ENCODE results near the gene DOCK1.
"Not testable (repeated sequence)": the region's sequence is repeated elsewhere in the genome, so short reads cannot be mapped to it uniquely, and the experiment has no call there.

Gene DOCK1

GRCh38 chr10:127303746-127304145 lies 398.5 kb downstream of the DOCK1 start:
- TF ChIP-seq CTCF (conservative IDR thresholded peaks at IDR 0.05; ENCODE audit: low read depth, low read length) = no peak
- no peak for DNase-seq (ENCODE audit: low read depth)
- H3K4me3 ChIP-seq (ENCODE audit: low read depth, low read length) = no peak overlapping the region

GRCh38 chr10:127306479-127306878 lies 401.3 kb downstream of the DOCK1 start:
- no peak for TF ChIP-seq CTCF (conservative IDR thresholded peaks at IDR 0.05; ENCODE audit: low read depth, low read length)
- DNase-seq (ENCODE audit: low read depth) = no peak
- no peak overlapping the region for H3K4me3 ChIP-seq (ENCODE audit: low read depth, low read length)

- no peak for TF ChIP-seq CTCF (conservative IDR thresholded peaks at IDR 0.05; ENCODE audit: low read depth, low read length)
These were observed 402.1 kb downstream of the DOCK1 start for GRCh38 chr10:127307338-127307737.

GRCh38 chr10:127308031-127308430 lies 402.8 kb downstream of the DOCK1 start:
- H3K4me3 ChIP-seq (ENCODE audit: low read depth, low read length) = no peak overlapping the region
- no peak for DNase-seq (ENCODE audit: low read depth)
- no peak for TF ChIP-seq CTCF (conservative IDR thresholded peaks at IDR 0.05; ENCODE audit: low read depth, low read length)

More at GRCh38 chr10:127307338-127307737, 402.1 kb downstream of the DOCK1 start:
- no peak overlapping the region for H3K4me3 ChIP-seq (ENCODE audit: low read depth, low read length)
- no peak for DNase-seq (ENCODE audit: low read depth)

- not testable (repeated sequence) for DNase-seq (ENCODE audit: low read depth); H3K4me3 ChIP-seq (ENCODE audit: low read depth, low read length)
These were observed 404.4 kb downstream of the DOCK1 start for GRCh38 chr10:127309619-127310018.

- no peak for DNase-seq (ENCODE audit: low read depth)
- TF ChIP-seq CTCF (conservative IDR thresholded peaks at IDR 0.05; ENCODE audit: low read depth, low read length) = no peak
These were observed 405.2 kb downstream of the DOCK1 start for GRCh38 chr10:127310430-127310829.

GRCh38 chr10:127310923-127311322 lies 405.7 kb downstream of the DOCK1 start:
- TF ChIP-seq CTCF (conservative IDR thresholded peaks at IDR 0.05; ENCODE audit: low read depth, low read length) = no peak

More at GRCh38 chr10:127310430-127310829, 405.2 kb downstream of the DOCK1 start:
- H3K4me3 ChIP-seq (ENCODE audit: low read depth, low read length) = no peak overlapping the region

More at GRCh38 chr10:127310923-127311322, 405.7 kb downstream of the DOCK1 start:
- DNase-seq (ENCODE audit: low read depth) = no peak
- no peak overlapping the region for H3K4me3 ChIP-seq (ENCODE audit: low read depth, low read length)

Measured in choroid plexus epithelial cell (primary cell).